DMS153 (cell line): ENCODE results near the gene TBC1D1.
"Not testable (repeated sequence)": the region's sequence is repeated elsewhere in the genome, so short reads cannot be mapped to it uniquely, and the experiment has no call there.

Experiments used
- DNase-seq: peaks from one replicate; lab custom pipeline; 2025; lab: John Stamatoyannopoulos, UW

The TBC1D1 gene

GRCh38 chr4:37968747-37969146 is 77.9 kb downstream of the TBC1D1 start:
- DNase-seq = no peak

- DNase-seq = no peak
Observed at GRCh38 chr4:37970702-37971101, 79.8 kb downstream of the TBC1D1 start.

GRCh38 chr4:37971202-37971601 is 80.3 kb downstream of the TBC1D1 start:
- DNase-seq = no peak

- DNase-seq = no peak
Observed at GRCh38 chr4:37973441-37973840, 82.6 kb downstream of the TBC1D1 start.

- not testable (repeated sequence) for DNase-seq
Observed at GRCh38 chr4:37975321-37975822, 84.5 kb downstream of the TBC1D1 start.

- DNase-seq = no peak
Observed at GRCh38 chr4:37976507-37976906, 85.6 kb downstream of the TBC1D1 start.

GRCh38 chr4:37976991-37977470 is 86.1 kb downstream of the TBC1D1 start:
- no peak for DNase-seq

GRCh38 chr4:37977471-37978247 is 86.8 kb downstream of the TBC1D1 start:
- peak; percentile 4 for DNase-seq

GRCh38 chr4:37978248-37978924 is 87.5 kb downstream of the TBC1D1 start:
- DNase-seq = no peak

GRCh38 chr4:37980246-37980645 is 89.4 kb downstream of the TBC1D1 start:
- DNase-seq = no peak

GRCh38 chr4:37981425-37981824 is 90.5 kb downstream of the TBC1D1 start:
- no peak for DNase-seq

GRCh38 chr4:37981844-37982720 is 91.2 kb downstream of the TBC1D1 start:
- DNase-seq = no peak

- no peak for DNase-seq
Observed at GRCh38 chr4:37982736-37983135, 91.9 kb downstream of the TBC1D1 start.

- DNase-seq = no peak
Observed at GRCh38 chr4:37983951-37984350, 93.1 kb downstream of the TBC1D1 start.

GRCh38 chr4:37985730-37986275 is 94.9 kb downstream of the TBC1D1 start:
- DNase-seq = no peak

- DNase-seq = no peak
Observed at GRCh38 chr4:37988670-37989069, 97.8 kb downstream of the TBC1D1 start.

GRCh38 chr4:37989398-37990260 is 98.7 kb downstream of the TBC1D1 start:
- DNase-seq = no peak

- no peak for DNase-seq
Observed at GRCh38 chr4:37990731-37991245, 99.9 kb downstream of the TBC1D1 start.

- no peak for DNase-seq
Observed at GRCh38 chr4:37991623-37992410, 100.9 kb downstream of the TBC1D1 start.

GRCh38 chr4:37993806-37994205 is 102.9 kb downstream of the TBC1D1 start:
- no peak for DNase-seq
